Esophagus squamous epithelium (tissue), 5 donors: ENCODE results near the gene COL4A2. TPM values are rescaled to one million over a fixed set of nuclear protein-coding genes. Genes with fewer than 3 reads are reported as not detected.
A peak's percentile ranks its signal among the peaks of the same experiment; 100 is the strongest.

Experiments
- DNase-seq: peaks from one replicate; lab custom pipeline; 2025; lab: John Stamatoyannopoulos, UW
- H3K27ac ChIP-seq, 4 donors: fragments of 200-600 bp; sonication (generic); one replicate each; pipeline ENCODE4 v1.5.1; 2016 to 2019; ENCODE audit warnings: mild to moderate bottlenecking in 1 of 4
- H3K27me3 ChIP-seq, 4 donors: fragments of 200-600 bp; sonication (generic); 1 replicate in 3 of 4; 2 replicates in 1 of 4; pipeline versions ENCODE4 v1.5.1 to v1.6.0; 2017 to 2021; ENCODE audit warnings: antibody characterized with exemption in 1 of 4
- H3K36me3 ChIP-seq, 3 donors: fragments of 200-600 bp; sonication (generic); one replicate each; pipeline ENCODE4 v1.5.1; 2016 to 2019
- H3K4me1 ChIP-seq, 3 donors: fragments of 200-600 bp; sonication (generic); one replicate each; pipeline ENCODE4 v1.5.1; 2017 to 2019
- H3K4me3 ChIP-seq, 4 donors: fragments of 200-600 bp; sonication (generic); 1 replicate in 3 of 4; 2 replicates in 1 of 4; pipeline ENCODE4 v1.5.1; 2016 to 2019; ENCODE audit warnings: mild to moderate bottlenecking in 2 of 4, moderate library complexity in 1 of 4
- H3K9me3 ChIP-seq, 3 donors: fragments of 200-600 bp; sonication (generic); one replicate each; pipeline ENCODE4 v1.5.1; 2016 to 2019
- CTCF ChIP-seq, 6 experiments: fragments of 450-650 bp in 4 of 6; fragments of 200-600 bp in 2 of 6; sonication (generic) in 2 of 6; IDR thresholded peaks; one replicate each; pipeline ENCODE4 v1.5.1; 2016 to 2019; ENCODE audit warnings: antibody characterized with exemption in 6 of 6, mild to moderate bottlenecking in 4 of 6, moderate library complexity in 4 of 6
- POLR2A ChIP-seq, 4 donors: fragments of 450-650 bp; IDR thresholded peaks; one replicate each; pipeline ENCODE4 v1.6.1; 2017; ENCODE audit warnings: antibody characterized with exemption in 4 of 4, mild to moderate bottlenecking in 4 of 4, moderate library complexity in 3 of 4
- WGBS, 2 donors: methylation state at CpG; one replicate each; pipeline ENCODE4 v1.1.5; 2018; 5-methylcytosine and 5-hydroxymethylcytosine counted together
- intact Hi-C: fragments of 100-400 bp; cut with DNase I; formaldehyde crosslinking; loops from one replicate; pipeline ENCODE4 v1.15.0; 2022
- total RNA-seq, 4 donors: library from RNA; depleted of rRNA; stranded (reverse); fragments of >200 nt; gene quantifications; one replicate each; pipeline ENCODE4 v1.1.0, GENCODE V29; 2016
- donor health status: DM: yes; HTN: yes; CAD: no.

COL4A2 gene
- total RNA-seq, 4 donors from 2014 or later, result 11.9 to 102 (median 43.5) TPM

- Histone ChIP-seq H3K27ac (peak overlapping the region in 3 of 4 donors; percentile 25 to 70 (median 42)), H3K36me3 (no peaks in the 10 kb centered on the region), H3K9me3 (no peaks in the 10 kb centered on the region), H3K4me1 (peaks cover 0 to 13% (median 5%) of the 10 kb centered on the region in 3 donors), H3K4me3 (no peak overlapping the region), H3K27me3 (no peaks in the 10 kb centered on the region)
- intact Hi-C loops, result no loop called here
- no peak for DNase-seq
- TF ChIP-seq POLR2A (IDR thresholded peaks at IDR 0.05) (no peak), CTCF (IDR thresholded peaks at IDR 0.05) (no peak)
- WGBS, 2 donors, result 81 to 83% methylated on average over 14 to 18 of the region's 18 CpGs
Measured at GRCh38 chr13:110536006-110536693, 229.1 kb downstream of the COL4A2 start.

DNA sequence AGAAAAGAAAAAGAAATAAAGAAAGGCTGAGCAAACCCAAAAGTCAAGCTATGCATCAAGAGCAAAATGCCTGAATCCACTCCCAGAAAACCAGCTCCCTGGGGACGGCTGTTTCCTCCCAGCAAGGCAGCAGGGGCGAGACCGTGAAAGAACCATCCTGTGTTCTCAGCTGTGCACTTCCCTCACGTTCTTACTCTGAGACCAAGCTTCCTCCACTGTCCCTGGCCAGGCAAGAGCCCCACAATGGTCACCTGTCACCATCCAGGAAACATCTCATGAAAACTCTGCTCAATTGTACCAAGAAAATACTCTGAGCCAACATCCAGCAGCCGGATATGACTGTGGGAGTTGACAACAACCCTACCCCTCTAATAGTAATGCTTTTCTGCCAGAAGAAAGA lies 231.5 kb downstream of the COL4A2 start:
- peak overlapping the region in 1 of 4 donors; percentile 20 for H3K27ac ChIP-seq
- intact Hi-C loops, result no loop called here
- H3K36me3 ChIP-seq, result no peaks in the 10 kb centered on the region
- peaks cover 0 to 29% (median 7%) of the 10 kb centered on the region in 3 donors for H3K4me1 ChIP-seq
- TF ChIP-seq CTCF (IDR thresholded peaks at IDR 0.05) (no peak), POLR2A (IDR thresholded peaks at IDR 0.05) (no peak)
- DNase-seq, result no peak
- 44 to 54% methylated on average over 5 of the region's 5 CpGs for WGBS, 2 donors
- no peak overlapping the region for H3K4me3 ChIP-seq
- no peaks in the 10 kb centered on the region for H3K9me3 ChIP-seq
- no peaks in the 10 kb centered on the region for H3K27me3 ChIP-seq

DNA sequence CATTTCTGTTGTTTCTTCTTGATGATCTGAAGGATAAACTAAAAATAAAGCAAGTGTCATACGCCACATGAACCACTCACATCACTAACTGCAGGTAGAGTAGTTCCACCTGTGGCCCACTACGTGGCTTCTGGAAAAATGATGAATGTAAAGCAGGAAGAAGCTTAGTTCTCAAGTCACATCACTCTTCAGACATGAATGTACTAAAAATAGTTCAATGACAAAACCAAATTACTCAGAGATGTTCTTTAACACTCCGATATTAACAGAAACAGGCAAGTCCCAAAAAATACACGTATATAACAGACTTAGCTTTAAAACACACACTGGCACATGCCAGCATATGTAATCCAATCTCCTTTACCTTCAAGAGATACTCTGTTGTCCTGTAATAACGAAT lies 232.8 kb downstream of the COL4A2 start:
- no peaks in the 10 kb centered on the region for H3K36me3 ChIP-seq
- no peaks in the 10 kb centered on the region for H3K9me3 ChIP-seq
- no peak overlapping the region for H3K27ac ChIP-seq
- WGBS, 2 donors, result 76 to 78% methylated on average over 5 of the region's 5 CpGs
- H3K27me3 ChIP-seq, result no peaks in the 10 kb centered on the region
- no peak overlapping the region for H3K4me3 ChIP-seq
- TF ChIP-seq CTCF (IDR thresholded peaks at IDR 0.05) (no peak), POLR2A (IDR thresholded peaks at IDR 0.05) (no peak)
- H3K4me1 ChIP-seq, result peaks cover 0 to 29% (median 7%) of the 10 kb centered on the region in 3 donors
- intact Hi-C loops, result no loop called here
- no peak for DNase-seq

DNA sequence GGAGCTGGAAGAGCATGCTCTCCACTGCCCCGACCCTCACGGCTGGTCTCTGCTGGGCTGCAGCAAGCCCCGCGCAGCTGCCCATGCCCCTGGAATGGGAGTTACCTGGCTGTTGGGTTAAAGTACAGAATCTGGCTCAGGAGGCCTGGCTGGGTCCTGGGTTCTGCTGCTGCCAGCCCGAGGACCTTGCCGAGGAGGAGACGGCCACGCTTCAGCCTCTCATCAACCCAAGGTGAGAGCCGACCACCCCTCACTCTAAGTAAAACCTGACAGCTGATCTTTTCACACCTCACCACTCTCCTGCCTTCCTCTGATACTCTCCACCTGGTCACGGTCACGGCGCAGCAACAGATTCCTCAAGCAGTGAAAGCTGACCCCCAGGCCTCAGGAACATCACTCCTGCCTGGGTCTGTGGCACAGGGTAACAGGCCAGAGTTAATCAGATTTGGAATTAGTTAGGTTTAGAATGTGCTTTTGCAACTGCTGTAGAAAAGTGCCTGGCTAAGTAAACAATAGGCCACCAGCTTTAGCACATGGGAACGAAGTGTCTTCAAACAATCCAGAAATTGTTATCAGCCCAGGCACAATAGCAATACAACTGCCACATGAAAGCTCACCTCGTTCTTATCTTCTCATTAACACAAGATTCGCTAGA lies 233.9 kb downstream of the COL4A2 start:
- TF ChIP-seq CTCF (IDR thresholded peaks at IDR 0.05), result no peak
- no peak for TF ChIP-seq POLR2A (IDR thresholded peaks at IDR 0.05)
- no peaks in the 10 kb centered on the region for H3K36me3 ChIP-seq
- peaks cover 0 to 29% (median 7%) of the 10 kb centered on the region in 3 donors for H3K4me1 ChIP-seq
- no peak overlapping the region for H3K4me3 ChIP-seq
- no peaks in the 10 kb centered on the region for H3K27me3 ChIP-seq
- no peak for DNase-seq
- H3K27ac ChIP-seq, result peak overlapping the region in 3 of 4 donors; percentile 49 to 79 (median 51)
- no peaks in the 10 kb centered on the region for H3K9me3 ChIP-seq
- 69 to 76% methylated on average over 12 to 13 of the region's 15 CpGs for WGBS, 2 donors
- intact Hi-C loops, result no loop called here

DNA sequence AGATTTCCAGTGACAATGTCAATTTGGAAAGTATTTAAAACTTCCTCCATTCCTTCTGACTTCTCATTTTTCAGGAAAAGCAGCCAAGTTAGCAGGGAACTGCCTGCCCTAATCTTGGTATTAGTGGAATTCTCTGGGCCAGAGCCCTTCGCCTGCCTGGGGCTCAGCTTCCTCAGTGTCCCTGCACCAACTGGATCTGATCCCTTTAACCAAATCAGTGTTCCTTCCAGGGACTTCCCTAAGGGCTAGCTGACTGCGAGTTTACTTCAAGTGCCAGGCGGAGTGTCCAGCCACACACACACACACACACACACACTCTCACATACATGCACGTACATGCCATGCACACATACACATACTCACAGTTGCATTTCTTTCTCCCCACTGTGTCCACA lies 234.4 kb downstream of the COL4A2 start:
- H3K4me3 ChIP-seq, result no peak overlapping the region
- H3K27ac ChIP-seq, result peak overlapping the region in 2 of 4 donors; percentile 51 to 79
- DNase-seq, result no peak
- no peak for TF ChIP-seq CTCF (IDR thresholded peaks at IDR 0.05)
- no peak for TF ChIP-seq POLR2A (IDR thresholded peaks at IDR 0.05)
- H3K4me1 ChIP-seq, result peaks cover 0 to 31% (median 7%) of the 10 kb centered on the region in 3 donors
- no peaks in the 10 kb centered on the region for H3K27me3 ChIP-seq
- WGBS, 2 donors, result 22 to 29% methylated on average over 4 of the region's 4 CpGs
- no peaks in the 10 kb centered on the region for H3K9me3 ChIP-seq
- H3K36me3 ChIP-seq, result no peaks in the 10 kb centered on the region
- intact Hi-C loops, result no loop called here
